ENCODE data around the gene ECEL1. TPM values are rescaled to one million over a fixed set of nuclear protein-coding genes. Genes with fewer than 3 reads are reported as not detected.

ECEL1 gene
- total RNA-seq, 1 donor from 2014 or later: not detected

- no peak for DNase-seq (ENCODE audit: low read depth)
Observed at GRCh38 chr2:232498452-232498851, 10.8 kb upstream of the ECEL1 start.

GRCh38 chr2:232497348-232497747 lies 9.7 kb upstream of the ECEL1 start:
- DNase-seq (ENCODE audit: low read depth): no peak

GRCh38 chr2:232496501-232497270 lies 9.1 kb upstream of the ECEL1 start:
- no peak for DNase-seq (ENCODE audit: low read depth)

- no peak for DNase-seq (ENCODE audit: low read depth)
Observed at GRCh38 chr2:232495292-232495691, 7.7 kb upstream of the ECEL1 start.

GRCh38 chr2:232494542-232494941 lies 6.9 kb upstream of the ECEL1 start:
- DNase-seq (ENCODE audit: low read depth): no peak

- DNase-seq (ENCODE audit: low read depth): no peak
Observed at GRCh38 chr2:232493701-232494474, 6.3 kb upstream of the ECEL1 start.

- no peak for DNase-seq (ENCODE audit: low read depth)
Observed at GRCh38 chr2:232492963-232493700, 5.5 kb upstream of the ECEL1 start.

GRCh38 chr2:232492236-232492848 lies 4.7 kb upstream of the ECEL1 start:
- DNase-seq (ENCODE audit: low read depth): no peak

GRCh38 chr2:232491139-232491780 lies 3.6 kb upstream of the ECEL1 start:
- DNase-seq (ENCODE audit: low read depth): no peak

GRCh38 chr2:232490221-232491138 lies 2.8 kb upstream of the ECEL1 start:
- DNase-seq (ENCODE audit: low read depth): no peak

GRCh38 chr2:232489516-232490220 lies 2.0 kb upstream of the ECEL1 start:
- DNase-seq (ENCODE audit: low read depth): no peak

- DNase-seq (ENCODE audit: low read depth): no peak
Observed at GRCh38 chr2:232488721-232489300, 1.2 kb upstream of the ECEL1 start.

GRCh38 chr2:232488097-232488711 lies 570 bp upstream of the ECEL1 start:
- no peak for DNase-seq (ENCODE audit: low read depth)

GRCh38 chr2:232486558-232487384 lies 863 bp downstream of the ECEL1 start:
- DNase-seq (ENCODE audit: low read depth): no peak

GRCh38 chr2:232485757-232486557 lies 1.7 kb downstream of the ECEL1 start:
- DNase-seq (ENCODE audit: low read depth): no peak

- no peak for DNase-seq (ENCODE audit: low read depth)
Observed at GRCh38 chr2:232485348-232485756, 2.3 kb downstream of the ECEL1 start.
